CD8-positive, alpha-beta memory T cell (primary cell): Measurements from ENCODE around the gene LDLRAD4. TPM values are rescaled to one million over a fixed set of nuclear protein-coding genes. Genes with fewer than 3 reads are reported as not detected.

Experiments used
- CTCF ChIA-PET: fragments of 350-600 bp; sonication (Branson Sonifier 250); formaldehyde crosslinking; loops from one replicate; lab custom pipeline; 2021; ENCODE audit warnings: antibody characterized with exemption; lab: Charles Lee
- POLR2A ChIA-PET: fragments of 350-600 bp; sonication (Branson Sonifier 250); formaldehyde crosslinking; loops from one replicate; lab custom pipeline; 2021; ENCODE audit warnings: antibody characterized with exemption; lab: Charles Lee
- DNase-seq, 5 donors: peaks; one replicate each; pipeline versions ENCODE4 v3.0.0 to v3.0.0-alpha.2; 2020 to 2022; ENCODE audit warnings: mixed read lengths in 1 of 5
- H3K27ac ChIP-seq: one replicate; pipeline ENCODE4 v1.7.0; 2013; ENCODE audit warnings: low read depth, mild to moderate bottlenecking, low read length, moderate library complexity
- H3K27me3 ChIP-seq: 2 replicates; pipeline ENCODE4 v1.7.0; 2013; ENCODE audit warnings: low read length, mild to moderate bottlenecking; ENCODE audit not compliant: insufficient read depth, poor library complexity, severe bottlenecking
- H3K36me3 ChIP-seq: 2 replicates; pipeline ENCODE4 v1.7.0; 2013; ENCODE audit warnings: mild to moderate bottlenecking, low read length, moderate library complexity; ENCODE audit not compliant: insufficient read depth
- H3K4me1 ChIP-seq: 2 replicates; pipeline ENCODE4 v1.7.0; 2013; ENCODE audit warnings: mild to moderate bottlenecking, low read length, moderate library complexity; ENCODE audit not compliant: insufficient read depth
- H3K4me3 ChIP-seq: 2 replicates; pipeline ENCODE4 v1.7.0; 2013; ENCODE audit warnings: mild to moderate bottlenecking, low read length
- H3K9me3 ChIP-seq: 2 replicates; pipeline ENCODE4 v1.7.0; 2013; ENCODE audit warnings: mild to moderate bottlenecking, low read length
- H3K27ac Mint-ChIP-seq, 8 donors: one replicate each; pipeline ENCODE4 v1.8.0; 2020 to 2021; ENCODE audit warnings: mixed read lengths in 8 of 8, mild to moderate bottlenecking in 6 of 8, inconsistent platforms in 3 of 8, moderate library complexity in 3 of 8
- H3K27me3 Mint-ChIP-seq, 2 donors: one replicate each; pipeline ENCODE4 v1.8.0; 2020 to 2021; ENCODE audit warnings: mixed read lengths in 2 of 2, mild to moderate bottlenecking in 1 of 2, moderate library complexity in 1 of 2
- H3K36me3 Mint-ChIP-seq, 3 donors: one replicate each; pipeline ENCODE4 v1.8.0; 2020 to 2021; ENCODE audit warnings: mixed read lengths in 3 of 3, inconsistent platforms in 1 of 3, mild to moderate bottlenecking in 1 of 3
- H3K4me1 Mint-ChIP-seq, 3 donors: one replicate each; pipeline ENCODE4 v1.8.0; 2020 to 2021; ENCODE audit warnings: mixed read lengths in 3 of 3, inconsistent platforms in 1 of 3, mild to moderate bottlenecking in 1 of 3
- H3K4me3 Mint-ChIP-seq, 7 donors: one replicate each; pipeline ENCODE4 v1.8.0; 2020 to 2021; ENCODE audit warnings: mixed read lengths in 7 of 7, mild to moderate bottlenecking in 6 of 7, moderate library complexity in 4 of 7, inconsistent platforms in 2 of 7
- H3K9me3 Mint-ChIP-seq, 5 donors: one replicate each; pipeline ENCODE4 v1.8.0; 2020 to 2022; ENCODE audit warnings: mixed read lengths in 5 of 5, mild to moderate bottlenecking in 3 of 5, moderate library complexity in 2 of 5, inconsistent platforms in 1 of 5
- polyA plus RNA-seq: library from polyadenylated mRNA; unstranded; fragments of 300-500 nt; fragmentation: Illumina TruSeq; gene quantifications from one replicate; pipeline ENCODE4 v1.2.3, GENCODE V29; 2021
- total RNA-seq, 2 experiments: library from RNA; stranded (reverse); gene quantifications; one replicate each; pipeline ENCODE4 v1.2.3, GENCODE V29; 2021

The LDLRAD4 gene
- total and polyA plus RNA-seq, 3 experiments from 2014 or later = 8.1 to 30.4 (median 27.3) TPM

- Mint-ChIP-seq H3K27ac (no peak overlapping the region), H3K4me1 (no peaks in the 10 kb centered on the region), H3K27me3 (no peaks in the 10 kb centered on the region), H3K4me3 (no peak overlapping the region), H3K36me3 (no peaks in the 10 kb centered on the region), H3K9me3 (peaks cover 0 to 4% (median 0%) of the 10 kb centered on the region in 5 donors)
- DNase-seq = no peak
- Histone ChIP-seq H3K4me3 (no peak overlapping the region), H3K4me1 (no peaks in the 10 kb centered on the region), H3K36me3 (no peaks in the 10 kb centered on the region), H3K9me3 (no peaks in the 10 kb centered on the region), H3K27me3 (no peaks in the 10 kb centered on the region), H3K27ac (no peak overlapping the region)
- CTCF ChIA-PET = interaction anchor here (0.8 to 0.9 kb wide), 2 partner anchors 13 to 23 kb away, joined by 3 to 4 read pairs; no protein-coding TSS in a partner anchor
- POLR2A ChIA-PET = no interaction called here
These were observed 20.8 kb downstream of the LDLRAD4 start for GRCh38 chr18:13239171-13239956.

DNA sequence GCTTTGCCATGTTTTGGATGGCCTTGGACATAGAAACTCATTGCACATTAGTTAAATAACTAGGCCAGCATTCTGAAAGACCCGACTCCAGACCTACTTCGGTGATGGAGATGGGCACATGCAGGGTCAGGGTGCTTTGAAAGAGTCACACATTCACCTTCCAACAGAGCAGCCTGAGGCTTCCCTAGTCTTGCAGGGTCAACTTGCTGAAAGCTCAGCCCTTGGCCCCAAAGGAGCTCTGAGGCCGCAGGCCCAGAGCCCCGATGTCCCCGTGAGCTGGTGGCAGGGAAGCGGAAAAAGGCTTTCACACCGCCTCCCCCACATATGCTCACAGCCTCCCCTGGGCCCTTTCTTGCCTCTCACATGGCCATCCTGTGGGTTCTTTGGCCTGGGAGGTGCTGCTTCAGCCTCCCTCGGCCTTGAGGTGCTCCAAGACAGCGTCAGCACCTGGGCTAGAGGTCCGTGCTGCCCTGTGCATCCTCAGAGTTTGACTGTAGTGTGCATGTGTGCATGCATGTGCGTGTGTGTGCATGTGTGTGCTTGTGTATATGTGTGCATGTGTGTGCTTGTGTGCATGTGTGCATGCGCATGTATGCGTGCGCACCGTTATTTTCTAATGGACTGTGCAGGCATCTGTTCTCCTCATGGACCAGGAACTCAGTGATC is 21.6 kb downstream of the LDLRAD4 start:
- Mint-ChIP-seq H3K27me3 (no peaks in the 10 kb centered on the region), H3K4me1 (no peaks in the 10 kb centered on the region), H3K4me3 (no peak overlapping the region), H3K36me3 (no peaks in the 10 kb centered on the region), H3K9me3 (peaks cover 0 to 4% (median 0%) of the 10 kb centered on the region in 5 donors), H3K27ac (peak overlapping the region in 1 of 8 donors; percentile 52)
- no peak for DNase-seq
- Histone ChIP-seq H3K4me1 (no peaks in the 10 kb centered on the region), H3K9me3 (no peaks in the 10 kb centered on the region), H3K4me3 (no peak overlapping the region), H3K27me3 (no peaks in the 10 kb centered on the region), H3K36me3 (no peaks in the 10 kb centered on the region), H3K27ac (no peak overlapping the region)
- POLR2A ChIA-PET = no interaction called here
- CTCF ChIA-PET = interaction anchor here (0.8 kb wide), 1 partner anchor 24 kb away, joined by 3 read pairs; no protein-coding TSS in a partner anchor

GRCh38 chr18:13241083-13241892 is 22.7 kb downstream of the LDLRAD4 start:
- Histone ChIP-seq H3K27ac (no peak overlapping the region), H3K36me3 (no peaks in the 10 kb centered on the region), H3K27me3 (no peaks in the 10 kb centered on the region), H3K4me1 (no peaks in the 10 kb centered on the region), H3K4me3 (no peak overlapping the region), H3K9me3 (no peaks in the 10 kb centered on the region)
- DNase-seq = no peak
- Mint-ChIP-seq H3K9me3 (peaks cover 0 to 4% (median 0%) of the 10 kb centered on the region in 5 donors), H3K36me3 (no peaks in the 10 kb centered on the region), H3K27me3 (no peaks in the 10 kb centered on the region), H3K27ac (no peak overlapping the region), H3K4me3 (no peak overlapping the region), H3K4me1 (no peaks in the 10 kb centered on the region)
- CTCF ChIA-PET = no interaction called here
- POLR2A ChIA-PET = no interaction called here

- Histone ChIP-seq H3K36me3 (no peaks in the 10 kb centered on the region), H3K27ac (no peak overlapping the region), H3K27me3 (no peaks in the 10 kb centered on the region), H3K4me3 (no peak overlapping the region), H3K4me1 (no peaks in the 10 kb centered on the region), H3K9me3 (no peaks in the 10 kb centered on the region)
- POLR2A ChIA-PET = no interaction called here
- H3K9me3 Mint-ChIP-seq = peaks cover 0 to 3% (median 0%) of the 10 kb centered on the region in 5 donors
- no peak for DNase-seq
- H3K36me3 Mint-ChIP-seq = no peaks in the 10 kb centered on the region
- CTCF ChIA-PET = no interaction called here
- no peak overlapping the region for H3K4me3 Mint-ChIP-seq
- H3K27ac Mint-ChIP-seq = no peak overlapping the region
- no peaks in the 10 kb centered on the region for H3K27me3 Mint-ChIP-seq
- no peaks in the 10 kb centered on the region for H3K4me1 Mint-ChIP-seq
These were observed 23.3 kb downstream of the LDLRAD4 start for GRCh38 chr18:13241893-13242175.

GRCh38 chr18:13242797-13243196 is 24.2 kb downstream of the LDLRAD4 start:
- Histone ChIP-seq H3K27ac (no peak overlapping the region), H3K27me3 (no peaks in the 10 kb centered on the region), H3K4me3 (no peak overlapping the region), H3K4me1 (no peaks in the 10 kb centered on the region), H3K9me3 (no peaks in the 10 kb centered on the region), H3K36me3 (no peaks in the 10 kb centered on the region)
- ChIA-PET CTCF (no interaction called here), POLR2A (no interaction called here)
- H3K27ac Mint-ChIP-seq = no peak overlapping the region
- H3K4me1 Mint-ChIP-seq = no peaks in the 10 kb centered on the region
- no peaks in the 10 kb centered on the region for H3K27me3 Mint-ChIP-seq
- peaks cover 0 to 3% (median 0%) of the 10 kb centered on the region in 5 donors for H3K9me3 Mint-ChIP-seq
- DNase-seq = no peak
- no peak overlapping the region for H3K4me3 Mint-ChIP-seq
- H3K36me3 Mint-ChIP-seq = no peaks in the 10 kb centered on the region

- ChIA-PET CTCF (no interaction called here), POLR2A (no interaction called here)
- Histone ChIP-seq H3K9me3 (no peaks in the 10 kb centered on the region), H3K27ac (no peak overlapping the region), H3K4me1 (no peaks in the 10 kb centered on the region), H3K4me3 (no peak overlapping the region), H3K36me3 (no peaks in the 10 kb centered on the region), H3K27me3 (no peaks in the 10 kb centered on the region)
- H3K4me1 Mint-ChIP-seq = no peaks in the 10 kb centered on the region
- H3K36me3 Mint-ChIP-seq = no peaks in the 10 kb centered on the region
- H3K9me3 Mint-ChIP-seq = peaks cover 0 to 3% (median 0%) of the 10 kb centered on the region in 5 donors
- no peaks in the 10 kb centered on the region for H3K27me3 Mint-ChIP-seq
- DNase-seq = no peak
- H3K27ac Mint-ChIP-seq = no peak overlapping the region
- H3K4me3 Mint-ChIP-seq = no peak overlapping the region
These were observed 24.8 kb downstream of the LDLRAD4 start for GRCh38 chr18:13243363-13243762.

DNA sequence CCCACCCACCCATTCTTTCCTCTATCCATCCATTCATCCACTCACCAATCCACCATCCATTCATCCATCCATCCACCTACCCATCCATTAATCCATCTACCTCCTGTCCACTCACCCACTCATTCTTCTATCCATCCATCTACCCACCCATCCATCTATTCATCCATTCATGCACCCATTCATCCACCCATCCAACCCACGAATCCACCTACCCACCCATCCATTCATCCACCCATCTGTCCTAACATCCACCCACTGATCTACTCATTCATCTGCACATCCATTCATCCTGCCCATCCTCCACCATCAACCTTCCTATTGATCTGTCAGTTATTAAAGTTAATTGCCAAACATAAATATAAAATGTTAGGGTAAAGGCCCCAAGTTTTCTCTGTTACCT is 25.6 kb downstream of the LDLRAD4 start:
- CTCF ChIA-PET = no interaction called here
- H3K9me3 Mint-ChIP-seq = peaks cover 0 to 3% (median 0%) of the 10 kb centered on the region in 5 donors
- H3K4me1 Mint-ChIP-seq = no peaks in the 10 kb centered on the region

More for the DNA sequence above, 25.6 kb downstream of the LDLRAD4 start:
- Mint-ChIP-seq H3K36me3 (no peaks in the 10 kb centered on the region), H3K27ac (no peak overlapping the region), H3K27me3 (no peaks in the 10 kb centered on the region), H3K4me3 (no peak overlapping the region)
- H3K36me3 ChIP-seq = no peaks in the 10 kb centered on the region
- no peaks in the 10 kb centered on the region for H3K9me3 ChIP-seq
- DNase-seq = no peak
- no peaks in the 10 kb centered on the region for H3K4me1 ChIP-seq
- POLR2A ChIA-PET = no interaction called here
- H3K27ac ChIP-seq = no peak overlapping the region
- H3K27me3 ChIP-seq = no peaks in the 10 kb centered on the region
- H3K4me3 ChIP-seq = no peak overlapping the region
